Spleen (tissue), 11 donors: ENCODE measurements around the gene ZNF320. TPM values are rescaled to one million over a fixed set of nuclear protein-coding genes. Genes with fewer than 3 reads are reported as not detected.

Experiments used
- DNase-seq: peaks from one replicate; pipeline ENCODE4 v3.0.0-alpha.2; 2020
- H3K27ac ChIP-seq, 8 donors: fragments of 200-600 bp; sonication (generic) in 7 of 8; 1 replicate in 4 of 8; 2 replicates in 4 of 8; pipeline versions ENCODE4 v1.5.0 to v1.8.0; 2016 to 2021; ENCODE audit warnings: inconsistent platforms in 4 of 8, mild to moderate bottlenecking in 4 of 8, moderate library complexity in 1 of 8
- H3K27me3 ChIP-seq, 7 donors: fragments of 200-600 bp; sonication (generic) in 6 of 7; replicated peaks in 1 of 7; 1 replicate in 4 of 7; 2 replicates in 3 of 7; pipeline versions ENCODE4 v1.5.0 to v1.8.0; 2016 to 2021; ENCODE audit warnings: inconsistent platforms in 3 of 7, mild to moderate bottlenecking in 1 of 7
- H3K36me3 ChIP-seq, 6 donors: fragments of 200-600 bp; sonication (generic) in 5 of 6; 1 replicate in 4 of 6; 2 replicates in 2 of 6; pipeline versions ENCODE4 v1.5.0 to v1.8.0; 2016 to 2021; ENCODE audit warnings: inconsistent platforms in 2 of 6
- H3K4me1 ChIP-seq, 6 donors: fragments of 200-600 bp; sonication (generic) in 5 of 6; 1 replicate in 3 of 6; 2 replicates in 3 of 6; pipeline versions ENCODE4 v1.5.0 to v1.8.0; 2016 to 2021; ENCODE audit warnings: inconsistent platforms in 3 of 6
- H3K4me3 ChIP-seq, 8 donors: fragments of 200-600 bp; sonication (generic) in 7 of 8; 1 replicate in 4 of 8; 2 replicates in 4 of 8; pipeline versions ENCODE4 v1.5.0 to v1.8.0; 2016 to 2021; ENCODE audit warnings: inconsistent platforms in 4 of 8, mild to moderate bottlenecking in 4 of 8, moderate library complexity in 2 of 8
- H3K9me3 ChIP-seq, 8 donors: fragments of 200-600 bp; sonication (generic) in 7 of 8; 1 replicate in 4 of 8; 2 replicates in 4 of 8; pipeline versions ENCODE4 v1.5.0 to v1.8.0; 2016 to 2021; ENCODE audit warnings: inconsistent platforms in 4 of 8
- CTCF ChIP-seq, 11 experiments: fragments of 200-600 bp in 7 of 11; fragments of 450-650 bp in 4 of 11; sonication (generic) in 4 of 11; IDR thresholded peaks in 8 of 11; conservative IDR thresholded peaks in 3 of 11; 1 replicate in 7 of 11; 2 replicates in 4 of 11; pipeline versions ENCODE4 v1.4.0 to v1.8.0; 2016 to 2021; ENCODE audit warnings: antibody characterized with exemption in 11 of 11, inconsistent platforms in 4 of 11, mild to moderate bottlenecking in 1 of 11
- POLR2A ChIP-seq, 3 donors: fragments of 450-650 bp; IDR thresholded peaks; one replicate each; pipeline ENCODE4 v1.5.1; 2017; ENCODE audit warnings: antibody characterized with exemption in 3 of 3, mild to moderate bottlenecking in 1 of 3
- POLR2AphosphoS5 ChIP-seq, 3 donors: sonication (generic); formaldehyde crosslinking; IDR thresholded peaks; one replicate each; pipeline ENCODE4 v1.5.1; 2017; ENCODE audit warnings: antibody characterized with exemption in 3 of 3
- WGBS, 5 donors: extraction: QIAGEN DNeasy Blood & Tissue Kit in 3 of 5; methylation state at CpG; one replicate each; pipeline versions ENCODE4 v1.1.5 to v1.1.7; 2013 to 2018; 5-methylcytosine and 5-hydroxymethylcytosine counted together
- intact Hi-C: fragments of 100-400 bp; cut with DNase I; formaldehyde crosslinking; loops from one replicate; pipeline ENCODE4 v1.15.0; 2023; ENCODE audit warnings: low total_unique reads
- polyA plus RNA-seq, 3 donors: library from polyadenylated mRNA; stranded (reverse); fragments of 200-250 nt; gene quantifications; one replicate each; pipeline ENCODE4 v1.2.1, GENCODE V29; 2013
- total RNA-seq, 7 donors: library from RNA; depleted of rRNA in 3 of 7; stranded (reverse); fragments of >200 nt in 3 of 7; fragmentation: NEBNext Ultra II Directional in 4 of 7; extraction: Animal tissue kit (Norgen Biotek cat#: 25700) in 4 of 7; gene quantifications; one replicate each; pipeline versions ENCODE4 v1.1.0 to v1.2.1, GENCODE V29; 2016 to 2021
- donor health status: healthy with polysubstance abuse.
- donor health status: DM: no; HTN: no; CAD: no; lungs with moderate emphysema.
- donor health status: DM: no; HTN: no; CAD: no.
- donor health status: Bipolar disorder and iron deficiency.
- donor health status: healthy.
- donor health status: DM: no; HTN: no; CAD: no.
- donor health status: DM: yes; HTN: yes; CAD: no.

ZNF320 gene
- total and polyA plus RNA-seq, 10 donors = 3.1 to 23.9 (median 14.3) TPM

- Histone ChIP-seq H3K27ac (no peak overlapping the region), H3K27me3 (no peaks in the 10 kb centered on the region), H3K4me3 (no peak overlapping the region), H3K4me1 (peaks cover 0 to 45% (median 24%) of the 10 kb centered on the region in 6 donors), H3K36me3 (peaks cover 0 to 8% (median 0%) of the 10 kb centered on the region in 6 donors), H3K9me3 (peaks cover 7 to 52% (median 41%) of the 10 kb centered on the region in 8 donors)
- intact Hi-C loops = no loop called here
- no peak for TF ChIP-seq CTCF (IDR thresholded peaks at IDR 0.05 in 8 of 11, conservative IDR thresholded peaks at IDR 0.05 in 3 of 11)
- TF ChIP-seq POLR2AphosphoS5 (IDR thresholded peaks at IDR 0.05) = no peak
- no peak for TF ChIP-seq POLR2A (IDR thresholded peaks at IDR 0.05)
- no peak for DNase-seq
- 76 to 93% (median 86%) methylated on average over 17 of the region's 17 CpGs for WGBS, 5 donors
Observed at GRCh38 chr19:52943884-52944643, 46.6 kb upstream of the ZNF320 start.

GRCh38 chr19:52943134-52943883 is 45.9 kb upstream of the ZNF320 start:
- intact Hi-C loops = no loop called here
- Histone ChIP-seq H3K9me3 (peaks cover 4 to 44% (median 33%) of the 10 kb centered on the region in 8 donors), H3K4me1 (peaks cover 0 to 46% (median 28%) of the 10 kb centered on the region in 6 donors), H3K36me3 (peaks cover 0 to under 1% (median 0%) of the 10 kb centered on the region in 6 donors), H3K4me3 (peak overlapping the region; percentile 56 to 84 (median 71)), H3K27me3 (no peaks in the 10 kb centered on the region), H3K27ac (peak overlapping the region in 7 of 8 donors; percentile 72 to 89 (median 84))
- no peak for DNase-seq
- 62 to 68% (median 64%) methylated on average over 29 of the region's 29 CpGs for WGBS, 5 donors
- no peak for TF ChIP-seq POLR2AphosphoS5 (IDR thresholded peaks at IDR 0.05)
- TF ChIP-seq CTCF (IDR thresholded peaks at IDR 0.05 in 8 of 11, conservative IDR thresholded peaks at IDR 0.05 in 3 of 11) = no peak
- TF ChIP-seq POLR2A (IDR thresholded peaks at IDR 0.05) = no peak

GRCh38 chr19:52942386-52943133 is 45.1 kb upstream of the ZNF320 start:
- 0 to 1% (median 1%) methylated on average over 27 to 43 of the region's 43 CpGs for WGBS, 5 donors
- peaks cover 0 to 42% (median 26%) of the 10 kb centered on the region in 8 donors for H3K9me3 ChIP-seq
- peaks cover 0 to 46% (median 28%) of the 10 kb centered on the region in 6 donors for H3K4me1 ChIP-seq
- DNase-seq = peak; percentile 99
- no peaks in the 10 kb centered on the region for H3K27me3 ChIP-seq
- peak overlapping the region; percentile 56 to 84 (median 71) for H3K4me3 ChIP-seq
- intact Hi-C loops = no loop called here
- peak overlapping the region; percentile 72 to 89 (median 84) for H3K27ac ChIP-seq
- TF ChIP-seq CTCF (IDR thresholded peaks at IDR 0.05 in 8 of 11, conservative IDR thresholded peaks at IDR 0.05 in 3 of 11) (peak in 2 of 11 experiments; percentile 31 to 35), POLR2AphosphoS5 (IDR thresholded peaks at IDR 0.05) (peak; percentile 95 to 98 (median 96)), POLR2A (IDR thresholded peaks at IDR 0.05) (peak in 2 of 3 donors; percentile 40 to 81)
- peaks cover 0 to 4% (median 0%) of the 10 kb centered on the region in 6 donors for H3K36me3 ChIP-seq
